Dedifferentiated amniotic fluid mesenchymal stem cell (primary cell): ENCODE measurements around the gene IL6R.
"Not testable (repeated sequence)": the region's sequence is repeated elsewhere in the genome, so short reads cannot be mapped to it uniquely, and the experiment has no call there.

Source experiments
- DNase-seq: peaks from one replicate; pipeline ENCODE4 v3.0.0-alpha.2; 2016; ENCODE audit errors: extremely low spot score

Gene IL6R

GRCh38 chr1:154404984-154405746 is at the start of gene IL6R:
Gene IL6R (plus strand): TSS chr1:154405343. CDS start chr1:154405630, 287 bp downstream.
- DNase-seq, result peak; percentile 90

GRCh38 chr1:154358519-154358918 is 46.6 kb upstream of the IL6R start:
- DNase-seq, result no peak

GRCh38 chr1:154360288-154360687 is 44.9 kb upstream of the IL6R start:
- no peak for DNase-seq

GRCh38 chr1:154360881-154361280 is 44.3 kb upstream of the IL6R start:
- DNase-seq, result not testable (repeated sequence)

GRCh38 chr1:154361357-154361756 is 43.8 kb upstream of the IL6R start:
- DNase-seq, result no peak

- DNase-seq, result no peak
Measured at GRCh38 chr1:154371436-154371835, 33.7 kb upstream of the IL6R start.

GRCh38 chr1:154373777-154374357 is 31.3 kb upstream of the IL6R start:
- DNase-seq, result not testable (repeated sequence)

- DNase-seq, result no peak
Measured at GRCh38 chr1:154379301-154379700, 25.8 kb upstream of the IL6R start.

- DNase-seq, result no peak
Measured at GRCh38 chr1:154384650-154385489, 20.3 kb upstream of the IL6R start.

GRCh38 chr1:154386643-154387352 is 18.3 kb upstream of the IL6R start:
- no peak for DNase-seq

GRCh38 chr1:154391086-154391770 is 13.9 kb upstream of the IL6R start:
- DNase-seq, result no peak

GRCh38 chr1:154398141-154398540 is 7.0 kb upstream of the IL6R start:
- DNase-seq, result no peak

- DNase-seq, result no peak
Measured at GRCh38 chr1:154398678-154399077, 6.5 kb upstream of the IL6R start.

GRCh38 chr1:154400381-154400801 is 4.8 kb upstream of the IL6R start:
- DNase-seq, result no peak

- no peak for DNase-seq
Measured at GRCh38 chr1:154402409-154402921, 2.7 kb upstream of the IL6R start.

GRCh38 chr1:154403261-154403943 is 1.7 kb upstream of the IL6R start:
- no peak for DNase-seq

GRCh38 chr1:154403983-154404382 is 1.2 kb upstream of the IL6R start:
- DNase-seq, result no peak

- no peak for DNase-seq
Measured at GRCh38 chr1:154404511-154404931, 622 bp upstream of the IL6R start.

- peak; percentile 54 for DNase-seq
Measured at GRCh38 chr1:154405747-154406571, 816 bp downstream of the IL6R start.

GRCh38 chr1:154406572-154406879 is 1.4 kb downstream of the IL6R start:
- DNase-seq, result no peak
